Measurements from ENCODE around the gene PDSS2.

Gene PDSS2

GRCh38 chr6:107122748-107123147 is 336.6 kb downstream of the PDSS2 start:
- H2BK15ac ChIP-seq (ENCODE audit: low read length), result no peak overlapping the region
- no peak overlapping the region for H3K4me2 ChIP-seq (ENCODE audit: insufficient read depth, low read length, poor library complexity, severe bottlenecking)
- no peak overlapping the region for H4K8ac ChIP-seq (ENCODE audit: low read depth, low read length)
- H3K4ac ChIP-seq (ENCODE audit: low read length), result no peak overlapping the region
- no peak overlapping the region for H2BK120ac ChIP-seq (ENCODE audit: low read depth, low read length)
- no peak overlapping the region for H3K23ac ChIP-seq (ENCODE audit: low read depth, low read length, poor library complexity)
- no peak overlapping the region for H2BK12ac ChIP-seq (ENCODE audit: low read length)
- no peaks in the 10 kb centered on the region for H3K27me3 ChIP-seq (ENCODE audit: control insufficient read depth in 3 of 3, insufficient read depth in 3 of 3, low read depth in 1 of 3, low read length in 3 of 3)
- no peak overlapping the region for H3K9ac ChIP-seq (ENCODE audit: low read depth, low read length, poor library complexity)
- H3K9me3 ChIP-seq (replicated peaks in 1 of 2; ENCODE audit: control insufficient read depth in 2 of 2, insufficient read depth in 1 of 2, low read depth in 1 of 2, low read length in 2 of 2), result no peaks in the 10 kb centered on the region
- H3K4me1 ChIP-seq (ENCODE audit: control insufficient read depth in 2 of 2, insufficient read depth in 1 of 2, low read depth in 1 of 2, low read length in 2 of 2), result peaks cover 0 to 8% of the 10 kb centered on the region in 2 donors
- no peak for DNase-seq (ENCODE audit: low spot score)
- no peak overlapping the region for H4K91ac ChIP-seq (ENCODE audit: low read depth, low read length, poor library complexity)
- no peak overlapping the region for H3K18ac ChIP-seq (ENCODE audit: low read length)
- no peak overlapping the region for H2AFZ ChIP-seq (ENCODE audit: low read length)
- H3K79me1 ChIP-seq (ENCODE audit: low read depth, low read length), result no peaks in the 10 kb centered on the region
- H3K27ac ChIP-seq (replicated peaks; ENCODE audit: low read length), result no peak overlapping the region
- H3K4me3 ChIP-seq (ENCODE audit: low read length in 2 of 2), result no peak overlapping the region
- H3K14ac ChIP-seq (ENCODE audit: low read length), result no peak overlapping the region
- WGBS, 2 donors (ENCODE audit: extremely low coverage in 2 of 2, insufficient read length in 2 of 2, insufficient replicate concordance in 1 of 2), result no CpG with 5 or more reads among the region's 4 CpGs
- H2BK5ac ChIP-seq (ENCODE audit: low read length), result no peak overlapping the region
- no peak overlapping the region for H2AK5ac ChIP-seq (ENCODE audit: low read depth, low read length)
- H3K36me3 ChIP-seq (replicated peaks in 1 of 2; ENCODE audit: control insufficient read depth in 2 of 2, insufficient read depth in 2 of 2, low read length in 2 of 2), result no peaks in the 10 kb centered on the region

- H2BK120ac ChIP-seq (ENCODE audit: low read depth, low read length), result no peak overlapping the region
- no peak overlapping the region for H3K23ac ChIP-seq (ENCODE audit: low read depth, low read length, poor library complexity)
- no peaks in the 10 kb centered on the region for H3K27me3 ChIP-seq (ENCODE audit: control insufficient read depth in 3 of 3, insufficient read depth in 3 of 3, low read depth in 1 of 3, low read length in 3 of 3)
- peak overlapping the region; percentile 58 for H2BK12ac ChIP-seq (ENCODE audit: low read length)
- WGBS, 2 donors (ENCODE audit: extremely low coverage in 2 of 2, insufficient read length in 2 of 2, insufficient replicate concordance in 1 of 2), result no CpG with 5 or more reads among the region's 8 CpGs
- no peaks in the 10 kb centered on the region for H3K9me3 ChIP-seq (replicated peaks in 1 of 2; ENCODE audit: control insufficient read depth in 2 of 2, insufficient read depth in 1 of 2, low read depth in 1 of 2, low read length in 2 of 2)
- no peak overlapping the region for H2BK5ac ChIP-seq (ENCODE audit: low read length)
- H4K91ac ChIP-seq (ENCODE audit: low read depth, low read length, poor library complexity), result no peak overlapping the region
- H3K27ac ChIP-seq (replicated peaks; ENCODE audit: low read length), result no peak overlapping the region
- H3K79me1 ChIP-seq (ENCODE audit: low read depth, low read length), result no peaks in the 10 kb centered on the region
- H3K14ac ChIP-seq (ENCODE audit: low read length), result no peak overlapping the region
- DNase-seq (ENCODE audit: low spot score), result no peak
- no peak overlapping the region for H3K4me2 ChIP-seq (ENCODE audit: insufficient read depth, low read length, poor library complexity, severe bottlenecking)
- H2AK5ac ChIP-seq (ENCODE audit: low read depth, low read length), result no peak overlapping the region
- H3K36me3 ChIP-seq (replicated peaks in 1 of 2; ENCODE audit: control insufficient read depth in 2 of 2, insufficient read depth in 2 of 2, low read length in 2 of 2), result no peaks in the 10 kb centered on the region
- H3K18ac ChIP-seq (ENCODE audit: low read length), result peak overlapping the region; percentile 11
- H4K8ac ChIP-seq (ENCODE audit: low read depth, low read length), result no peak overlapping the region
- H2BK15ac ChIP-seq (ENCODE audit: low read length), result no peak overlapping the region
- no peak overlapping the region for H3K9ac ChIP-seq (ENCODE audit: low read depth, low read length, poor library complexity)
- no peak overlapping the region for H2AFZ ChIP-seq (ENCODE audit: low read length)
- no peak overlapping the region for H3K4ac ChIP-seq (ENCODE audit: low read length)
- H3K4me3 ChIP-seq (ENCODE audit: low read length in 2 of 2), result no peak overlapping the region
- H3K4me1 ChIP-seq (ENCODE audit: control insufficient read depth in 2 of 2, insufficient read depth in 1 of 2, low read depth in 1 of 2, low read length in 2 of 2), result peaks cover 0 to 15% of the 10 kb centered on the region in 2 donors
These were observed 337.3 kb downstream of the PDSS2 start for GRCh38 chr6:107121964-107122495.

GRCh38 chr6:107121266-107121665 is 338.1 kb downstream of the PDSS2 start:
- no peak overlapping the region for H2BK120ac ChIP-seq (ENCODE audit: low read depth, low read length)
- DNase-seq (ENCODE audit: low spot score), result no peak

GRCh38 chr6:107120404-107120803 is 339.0 kb downstream of the PDSS2 start:
- WGBS, 2 donors (ENCODE audit: extremely low coverage in 2 of 2, insufficient read length in 2 of 2, insufficient replicate concordance in 1 of 2), result no CpG with 5 or more reads among the region's 4 CpGs

More at GRCh38 chr6:107121266-107121665, 338.1 kb downstream of the PDSS2 start:
- Histone ChIP-seq H3K4me2 (ENCODE audit: insufficient read depth, low read length, poor library complexity, severe bottlenecking) (no peak overlapping the region), H4K91ac (ENCODE audit: low read depth, low read length, poor library complexity) (no peak overlapping the region), H3K9ac (ENCODE audit: low read depth, low read length, poor library complexity) (no peak overlapping the region), H3K14ac (ENCODE audit: low read length) (no peak overlapping the region), H4K8ac (ENCODE audit: low read depth, low read length) (no peak overlapping the region), H3K27ac (replicated peaks; ENCODE audit: low read length) (no peak overlapping the region), H2BK5ac (ENCODE audit: low read length) (no peak overlapping the region), H2BK12ac (ENCODE audit: low read length) (no peak overlapping the region), H3K9me3 (replicated peaks in 1 of 2; ENCODE audit: control insufficient read depth in 2 of 2, insufficient read depth in 1 of 2, low read depth in 1 of 2, low read length in 2 of 2) (no peaks in the 10 kb centered on the region), H3K27me3 (ENCODE audit: control insufficient read depth in 3 of 3, insufficient read depth in 3 of 3, low read depth in 1 of 3, low read length in 3 of 3) (no peaks in the 10 kb centered on the region), H2AK5ac (ENCODE audit: low read depth, low read length) (no peak overlapping the region), H3K4ac (ENCODE audit: low read length) (no peak overlapping the region), H3K79me1 (ENCODE audit: low read depth, low read length) (no peaks in the 10 kb centered on the region), H3K36me3 (replicated peaks in 1 of 2; ENCODE audit: control insufficient read depth in 2 of 2, insufficient read depth in 2 of 2, low read length in 2 of 2) (no peaks in the 10 kb centered on the region), H2BK15ac (ENCODE audit: low read length) (no peak overlapping the region), H3K18ac (ENCODE audit: low read length) (no peak overlapping the region), H2AFZ (ENCODE audit: low read length) (no peak overlapping the region), H3K4me3 (ENCODE audit: low read length in 2 of 2) (no peak overlapping the region), H3K23ac (ENCODE audit: low read depth, low read length, poor library complexity) (no peak overlapping the region), H3K4me1 (ENCODE audit: control insufficient read depth in 2 of 2, insufficient read depth in 1 of 2, low read depth in 1 of 2, low read length in 2 of 2) (peaks cover 0 to 15% of the 10 kb centered on the region in 2 donors)
- WGBS, 2 donors (ENCODE audit: extremely low coverage in 2 of 2, insufficient read length in 2 of 2, insufficient replicate concordance in 1 of 2), result no CpG with 5 or more reads among the region's 6 CpGs

More at GRCh38 chr6:107120404-107120803, 339.0 kb downstream of the PDSS2 start:
- Histone ChIP-seq H3K4ac (ENCODE audit: low read length) (no peak overlapping the region), H4K8ac (ENCODE audit: low read depth, low read length) (no peak overlapping the region), H3K4me2 (ENCODE audit: insufficient read depth, low read length, poor library complexity, severe bottlenecking) (no peak overlapping the region), H2BK15ac (ENCODE audit: low read length) (no peak overlapping the region), H3K9ac (ENCODE audit: low read depth, low read length, poor library complexity) (no peak overlapping the region), H2BK12ac (ENCODE audit: low read length) (no peak overlapping the region), H3K36me3 (replicated peaks in 1 of 2; ENCODE audit: control insufficient read depth in 2 of 2, insufficient read depth in 2 of 2, low read length in 2 of 2) (no peaks in the 10 kb centered on the region), H4K91ac (ENCODE audit: low read depth, low read length, poor library complexity) (no peak overlapping the region), H3K27me3 (ENCODE audit: control insufficient read depth in 3 of 3, insufficient read depth in 3 of 3, low read depth in 1 of 3, low read length in 3 of 3) (no peaks in the 10 kb centered on the region), H3K27ac (replicated peaks; ENCODE audit: low read length) (no peak overlapping the region), H3K18ac (ENCODE audit: low read length) (no peak overlapping the region), H2AK5ac (ENCODE audit: low read depth, low read length) (no peak overlapping the region), H3K4me3 (ENCODE audit: low read length in 2 of 2) (no peak overlapping the region), H2AFZ (ENCODE audit: low read length) (no peak overlapping the region), H3K79me1 (ENCODE audit: low read depth, low read length) (no peaks in the 10 kb centered on the region), H3K9me3 (replicated peaks in 1 of 2; ENCODE audit: control insufficient read depth in 2 of 2, insufficient read depth in 1 of 2, low read depth in 1 of 2, low read length in 2 of 2) (no peaks in the 10 kb centered on the region), H3K4me1 (ENCODE audit: control insufficient read depth in 2 of 2, insufficient read depth in 1 of 2, low read depth in 1 of 2, low read length in 2 of 2) (peaks cover 0 to 15% of the 10 kb centered on the region in 2 donors), H3K23ac (ENCODE audit: low read depth, low read length, poor library complexity) (no peak overlapping the region), H2BK120ac (ENCODE audit: low read depth, low read length) (no peak overlapping the region), H2BK5ac (ENCODE audit: low read length) (no peak overlapping the region), H3K14ac (ENCODE audit: low read length) (no peak overlapping the region)
- no peak for DNase-seq (ENCODE audit: low spot score)

Measured in neuronal stem cell (in vitro differentiated cells).